ENCODE results near the gene CD274.

Gene CD274

DNA sequence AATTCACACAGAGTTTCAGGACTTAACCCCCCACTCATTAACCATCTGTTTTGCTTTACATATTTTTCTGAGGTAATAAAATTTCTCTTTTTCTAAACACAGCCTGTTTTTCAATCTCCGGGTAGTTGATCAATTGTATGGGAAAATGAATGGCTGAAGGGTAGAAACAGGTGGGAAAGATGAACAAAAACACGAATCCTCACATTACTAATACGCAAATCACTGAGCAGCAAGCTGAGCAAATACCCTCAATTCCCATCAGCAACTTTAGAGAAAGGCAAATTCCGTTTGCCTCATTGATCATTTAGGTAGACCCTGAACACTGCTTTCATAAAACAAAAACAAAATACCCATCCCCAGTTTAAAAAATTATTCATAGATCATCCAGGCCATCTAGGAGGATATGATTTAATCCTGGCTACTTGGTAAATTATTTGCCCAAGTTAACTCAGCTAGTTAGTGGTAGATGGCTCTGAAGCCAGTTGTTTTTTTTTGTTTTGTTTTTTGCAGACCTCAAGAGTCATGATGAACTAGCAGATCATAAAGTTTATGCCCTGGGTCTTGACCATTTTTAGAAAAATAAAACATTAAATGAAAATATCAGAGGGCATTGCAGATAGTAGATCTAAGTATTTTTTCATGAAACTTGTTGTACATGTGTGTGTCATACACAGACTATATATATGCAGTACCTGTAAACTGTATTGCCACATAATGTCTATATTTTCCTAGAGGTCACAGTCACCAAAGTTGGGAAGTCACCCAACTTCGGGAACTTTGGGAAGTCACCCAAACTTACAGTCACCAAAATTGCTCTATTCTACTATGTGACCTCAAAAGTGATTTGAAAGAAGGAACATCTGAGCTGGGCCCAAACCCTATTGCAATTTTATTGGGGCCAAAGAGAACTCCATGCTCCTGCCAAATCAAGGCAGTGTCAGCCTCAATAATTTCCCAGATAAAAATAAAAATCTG lies 1.6 kb upstream of the CD274 start:
- H3K79me2 ChIP-seq (ENCODE audit: low read length): no peaks in the 10 kb centered on the region
- H3K4me1 ChIP-seq (ENCODE audit: low read length): peaks cover 23% of the 10 kb centered on the region
- no peak for DNase-seq
- H3K9me3 ChIP-seq (replicated peaks; ENCODE audit: insufficient read depth, low read length): no peaks in the 10 kb centered on the region
- no peak overlapping the region for H3K4me3 ChIP-seq (ENCODE audit: low read length)
- no peaks in the 10 kb centered on the region for H3K36me3 ChIP-seq (replicated peaks; ENCODE audit: insufficient read depth, low read length)
- H3F3A ChIP-seq (ENCODE audit: insufficient read depth, low read length): peaks cover 23% of the 10 kb centered on the region
- no peak overlapping the region for H3K9ac ChIP-seq (ENCODE audit: low read length)
- TF ChIP-seq, protein P1, sequence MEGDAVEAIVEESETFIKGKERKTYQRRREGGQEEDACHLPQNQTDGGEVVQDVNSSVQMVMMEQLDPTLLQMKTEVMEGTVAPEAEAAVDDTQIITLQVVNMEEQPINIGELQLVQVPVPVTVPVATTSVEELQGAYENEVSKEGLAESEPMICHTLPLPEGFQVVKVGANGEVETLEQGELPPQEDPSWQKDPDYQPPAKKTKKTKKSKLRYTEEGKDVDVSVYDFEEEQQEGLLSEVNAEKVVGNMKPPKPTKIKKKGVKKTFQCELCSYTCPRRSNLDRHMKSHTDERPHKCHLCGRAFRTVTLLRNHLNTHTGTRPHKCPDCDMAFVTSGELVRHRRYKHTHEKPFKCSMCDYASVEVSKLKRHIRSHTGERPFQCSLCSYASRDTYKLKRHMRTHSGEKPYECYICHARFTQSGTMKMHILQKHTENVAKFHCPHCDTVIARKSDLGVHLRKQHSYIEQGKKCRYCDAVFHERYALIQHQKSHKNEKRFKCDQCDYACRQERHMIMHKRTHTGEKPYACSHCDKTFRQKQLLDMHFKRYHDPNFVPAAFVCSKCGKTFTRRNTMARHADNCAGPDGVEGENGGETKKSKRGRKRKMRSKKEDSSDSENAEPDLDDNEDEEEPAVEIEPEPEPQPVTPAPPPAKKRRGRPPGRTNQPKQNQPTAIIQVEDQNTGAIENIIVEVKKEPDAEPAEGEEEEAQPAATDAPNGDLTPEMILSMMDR (IDR thresholded peaks at IDR 0.05; ENCODE audit: low read length): no peak
- TF ChIP-seq EZH2phosphoT487 (IDR thresholded peaks at IDR 0.05; ENCODE audit: low read length) (no peak), EZH2 (optimal IDR thresholded peaks at IDR 0.05; ENCODE audit: low read depth, low read length) (no peak)
- H3K9me2 ChIP-seq (replicated peaks; ENCODE audit: insufficient read depth, low read length): no peaks in the 10 kb centered on the region
- H3K4me2 ChIP-seq (ENCODE audit: low read depth, low read length): no peak overlapping the region
- H2AFZ ChIP-seq (ENCODE audit: low read length): no peak overlapping the region
- no peaks in the 10 kb centered on the region for H3K27me3 ChIP-seq (replicated peaks; ENCODE audit: insufficient read depth, low read length)
- no peaks in the 10 kb centered on the region for H4K20me1 ChIP-seq (ENCODE audit: insufficient read depth, low read length)
- H3K27ac ChIP-seq (ENCODE audit: low read length): no peak overlapping the region

DNA sequence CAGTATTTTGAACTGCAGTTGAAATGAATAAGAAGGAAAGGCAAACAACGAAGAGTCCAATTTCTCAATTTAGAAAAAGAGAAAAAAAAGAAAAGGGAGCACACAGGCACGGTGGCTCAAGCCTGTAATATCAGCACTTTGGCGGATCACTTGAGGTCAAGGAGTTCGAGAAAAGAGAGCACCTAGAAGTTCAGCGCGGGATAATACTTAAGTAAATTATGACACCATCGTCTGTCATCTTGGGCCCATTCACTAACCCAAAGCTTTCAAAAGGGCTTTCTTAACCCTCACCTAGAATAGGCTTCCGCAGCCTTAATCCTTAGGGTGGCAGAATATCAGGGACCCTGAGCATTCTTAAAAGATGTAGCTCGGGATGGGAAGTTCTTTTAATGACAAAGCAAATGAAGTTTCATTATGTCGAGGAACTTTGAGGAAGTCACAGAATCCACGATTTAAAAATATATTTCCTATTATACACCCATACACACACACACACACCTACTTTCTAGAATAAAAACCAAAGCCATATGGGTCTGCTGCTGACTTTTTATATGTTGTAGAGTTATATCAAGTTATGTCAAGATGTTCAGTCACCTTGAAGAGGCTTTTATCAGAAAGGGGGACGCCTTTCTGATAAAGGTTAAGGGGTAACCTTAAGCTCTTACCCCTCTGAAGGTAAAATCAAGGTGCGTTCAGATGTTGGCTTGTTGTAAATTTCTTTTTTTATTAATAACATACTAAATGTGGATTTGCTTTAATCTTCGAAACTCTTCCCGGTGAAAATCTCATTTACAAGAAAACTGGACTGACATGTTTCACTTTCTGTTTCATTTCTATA lies 602 bp upstream of the CD274 start:
- Histone ChIP-seq H3K4me2 (ENCODE audit: low read depth, low read length) (peak overlapping the region; percentile 90), H3K9ac (ENCODE audit: low read length) (peak overlapping the region; percentile 53; the same call in 1 of the 2 replicates), H3K27ac (ENCODE audit: low read length) (peak overlapping the region; percentile 38; the same call in 1 of the 2 replicates), H3K4me3 (ENCODE audit: low read length) (peak overlapping the region; percentile 69), H2AFZ (ENCODE audit: low read length) (peak overlapping the region; percentile 80), H3K27me3 (replicated peaks; ENCODE audit: insufficient read depth, low read length) (no peaks in the 10 kb centered on the region), H4K20me1 (ENCODE audit: insufficient read depth, low read length) (no peaks in the 10 kb centered on the region), H3K9me3 (replicated peaks; ENCODE audit: insufficient read depth, low read length) (no peaks in the 10 kb centered on the region), H3K4me1 (ENCODE audit: low read length) (peaks cover 23% of the 10 kb centered on the region), H3K9me2 (replicated peaks; ENCODE audit: insufficient read depth, low read length) (no peaks in the 10 kb centered on the region), H3K36me3 (replicated peaks; ENCODE audit: insufficient read depth, low read length) (no peaks in the 10 kb centered on the region), H3F3A (ENCODE audit: insufficient read depth, low read length) (peaks cover 23% of the 10 kb centered on the region), H3K79me2 (ENCODE audit: low read length) (no peaks in the 10 kb centered on the region)
- TF ChIP-seq, protein P1 (IDR thresholded peaks at IDR 0.05; ENCODE audit: low read length): no peak
- TF ChIP-seq EZH2phosphoT487 (IDR thresholded peaks at IDR 0.05; ENCODE audit: low read length) (no peak), EZH2 (optimal IDR thresholded peaks at IDR 0.05; ENCODE audit: low read depth, low read length) (no peak)
- DNase-seq: no peak

DNA sequence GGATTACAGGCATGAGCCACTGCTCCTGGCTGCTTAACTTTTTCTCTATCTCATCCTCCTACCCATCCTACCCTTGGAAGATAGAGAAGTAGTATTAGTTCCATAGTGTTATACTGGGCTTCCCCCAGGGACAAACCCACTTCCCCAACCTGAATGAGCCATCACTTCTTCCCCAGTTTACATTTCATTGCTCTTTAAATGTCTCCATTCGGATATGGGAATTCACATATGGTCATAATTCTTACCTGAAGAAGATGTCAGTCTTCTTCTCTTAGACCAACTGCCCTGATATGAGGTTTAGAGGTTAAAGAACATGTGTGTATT lies 1.9 kb downstream of the CD274 start:
- Histone ChIP-seq H3K4me3 (ENCODE audit: low read length) (no peak overlapping the region), H3K79me2 (ENCODE audit: low read length) (no peaks in the 10 kb centered on the region), H3F3A (ENCODE audit: insufficient read depth, low read length) (peaks cover 27% of the 10 kb centered on the region), H3K9ac (ENCODE audit: low read length) (no peak overlapping the region), H3K9me3 (replicated peaks; ENCODE audit: insufficient read depth, low read length) (no peaks in the 10 kb centered on the region), H3K4me2 (ENCODE audit: low read depth, low read length) (no peak overlapping the region), H3K27me3 (replicated peaks; ENCODE audit: insufficient read depth, low read length) (no peaks in the 10 kb centered on the region), H3K9me2 (replicated peaks; ENCODE audit: insufficient read depth, low read length) (no peaks in the 10 kb centered on the region), H3K4me1 (ENCODE audit: low read length) (peaks cover 8% of the 10 kb centered on the region), H3K27ac (ENCODE audit: low read length) (no peak overlapping the region), H3K36me3 (replicated peaks; ENCODE audit: insufficient read depth, low read length) (no peaks in the 10 kb centered on the region), H2AFZ (ENCODE audit: low read length) (no peak overlapping the region), H4K20me1 (ENCODE audit: insufficient read depth, low read length) (no peaks in the 10 kb centered on the region)
- no peak for TF ChIP-seq EZH2phosphoT487 (IDR thresholded peaks at IDR 0.05; ENCODE audit: low read length)
- TF ChIP-seq, protein P1 (IDR thresholded peaks at IDR 0.05; ENCODE audit: low read length): no peak
- no peak for TF ChIP-seq EZH2 (optimal IDR thresholded peaks at IDR 0.05; ENCODE audit: low read depth, low read length)
- DNase-seq: no peak

Measured in MM.1S (cell line).